MCF 10A (cell line): ENCODE results near the gene RBBP5. TPM values are rescaled to one million over a fixed set of nuclear protein-coding genes. Genes with fewer than 3 reads are reported as not detected.

Experiments
- BruUV-seq: library from RNA; stranded (reverse); fragments of 400-500 nt; replicated peaks from 2 replicates; lab custom pipeline; 2021; lab: Mats Ljungman, UMichigan
- CTCF ChIA-PET: fragments of 300-600 bp; sonication (Branson Sonifier 250); formaldehyde crosslinking; extraction: SDS; loops from one replicate; lab custom pipeline; 2021; ENCODE audit warnings: antibody characterized with exemption, inconsistent platforms; lab: Yijun Ruan, JAX
- POLR2A ChIA-PET: fragments of 300-600, 350-650 bp; sonication (Branson Sonifier 250); formaldehyde crosslinking; extraction: SDS; loops from one replicate; lab custom pipeline; 2020; ENCODE audit warnings: antibody characterized with exemption, inconsistent platforms; lab: Yijun Ruan, JAX
- DNase-seq: peaks from one replicate; pipeline ENCODE4 v3.0.0-alpha.2; 2018; ENCODE audit not compliant: unreplicated experiment
- H3K27ac Mint-ChIP-seq: one replicate; pipeline ENCODE4 v1.8.0; 2022; ENCODE audit warnings: mild to moderate bottlenecking, low read depth, mixed read lengths; ENCODE audit not compliant: unreplicated experiment
- H3K27me3 Mint-ChIP-seq: one replicate; pipeline ENCODE4 v1.8.0; 2022; ENCODE audit warnings: mixed read lengths; ENCODE audit not compliant: insufficient read depth, unreplicated experiment
- H3K36me3 Mint-ChIP-seq: one replicate; pipeline ENCODE4 v1.8.0; 2022; ENCODE audit warnings: mild to moderate bottlenecking, moderate library complexity, mixed read lengths; ENCODE audit not compliant: insufficient read depth, unreplicated experiment
- H3K4me1 Mint-ChIP-seq: one replicate; pipeline ENCODE4 v1.8.0; 2022; ENCODE audit warnings: mixed read lengths; ENCODE audit not compliant: insufficient read depth, unreplicated experiment
- H3K4me3 Mint-ChIP-seq: one replicate; pipeline ENCODE4 v1.8.0; 2022; ENCODE audit warnings: mild to moderate bottlenecking, moderate library complexity, mixed read lengths; ENCODE audit not compliant: unreplicated experiment
- H3K9me3 Mint-ChIP-seq: one replicate; pipeline ENCODE4 v1.8.0; 2022; ENCODE audit warnings: mixed read lengths; ENCODE audit not compliant: unreplicated experiment
- CTCF ChIP-seq: fragments of 200-600 bp; IDR thresholded peaks from one replicate; pipeline ENCODE4 v1.8.0; 2022; ENCODE audit warnings: antibody characterized with exemption, mild to moderate bottlenecking; ENCODE audit not compliant: unreplicated experiment
- intact Hi-C: fragments of 100-400 bp; cut with micrococcal nuclease; formaldehyde crosslinking; loops from 2 replicates; pipeline ENCODE4 v1.14.1; 2022
- total RNA-seq: library from RNA; stranded (reverse); gene quantifications from 2 replicates; pipeline ENCODE4 v1.2.3, GENCODE V29; 2022

Gene RBBP5
- total RNA-seq, 1 experiment from 2014 or later = 24.8 TPM

DNA sequence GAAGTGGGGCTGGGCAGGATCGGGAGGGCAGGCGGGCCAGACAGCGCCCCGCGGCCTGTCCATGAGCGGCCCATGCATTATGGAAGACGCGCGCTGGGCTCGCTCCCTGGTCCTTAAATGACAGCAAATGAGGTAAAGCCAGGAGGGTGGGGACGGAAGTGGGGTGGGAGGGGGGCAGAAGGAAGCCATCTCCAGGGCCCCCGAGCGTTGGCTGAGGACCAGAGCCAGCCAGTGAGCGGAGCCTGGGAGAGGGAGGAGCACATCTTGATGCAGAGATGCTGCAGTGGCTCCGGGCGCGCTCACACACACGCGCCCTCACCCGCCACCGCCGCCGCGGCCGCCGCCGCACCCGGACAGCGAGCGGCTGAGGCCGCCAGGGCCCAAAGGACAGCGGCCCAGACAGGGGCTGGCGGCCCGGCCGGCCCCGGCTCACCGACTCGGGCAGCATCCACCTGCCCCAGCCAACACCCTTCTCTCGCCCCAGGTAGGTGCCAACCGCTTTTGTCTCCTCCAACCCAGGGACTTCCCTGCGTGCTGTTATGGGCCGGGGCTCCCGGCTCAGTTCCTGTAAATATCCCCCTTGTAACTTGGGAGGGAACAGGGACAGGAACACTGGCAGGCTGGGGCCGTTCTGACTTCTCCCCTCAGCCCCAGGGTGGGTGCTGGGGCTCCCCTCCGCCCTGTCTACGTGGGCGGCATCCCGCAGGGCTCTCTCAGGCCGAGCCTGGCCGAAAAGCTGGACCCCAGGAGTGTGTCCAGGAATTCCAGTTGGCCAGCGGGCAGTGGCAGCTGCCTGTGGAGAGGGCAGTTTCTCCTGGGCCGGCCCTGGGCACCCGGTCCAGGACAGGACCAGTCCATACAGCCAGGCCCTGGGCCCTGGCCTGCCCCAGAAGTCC, 78.6 kb downstream of the RBBP5 start, which contains the start of gene CNTN2:
Gene CNTN2 (plus strand): TSS at position 302 of the 896 bp plus-strand sequence. CDS start 9,974 bp downstream, outside the sequence.
- no peak for TF ChIP-seq CTCF
- Mint-ChIP-seq H3K4me3 (no peak within 1 kb of the TSS), H3K4me1 (no peaks in the 10 kb centered on the region), H3K36me3 (no peaks in the 10 kb centered on the region), H3K27me3 (peaks cover 84% of the 10 kb centered on the region), H3K9me3 (no peaks in the 10 kb centered on the region), H3K27ac (no peak within 1 kb of the TSS)
- no TSS peak for BruUV-seq
- ChIA-PET POLR2A (no interaction called here), CTCF (interaction anchor here (0.6 to 7.7 kb wide), 3 partner anchors 10 to 21 kb away, joined by 3 to 72 read pairs (median 3); no protein-coding TSS in a partner anchor)
- DNase-seq = no peak
- intact Hi-C loops = no loop called here

GRCh38 chr1:205041998-205042910, 79.5 kb downstream of the RBBP5 start:
- Mint-ChIP-seq H3K27me3 (peaks cover 83% of the 10 kb centered on the region), H3K9me3 (no peaks in the 10 kb centered on the region), H3K36me3 (no peaks in the 10 kb centered on the region), H3K4me3 (no peak overlapping the region), H3K27ac (no peak overlapping the region), H3K4me1 (no peaks in the 10 kb centered on the region)
- ChIA-PET POLR2A (interaction anchor here (1.1 kb wide), 1 partner anchor 40 kb away, joined by 3 read pairs; no protein-coding TSS in a partner anchor), CTCF (interaction anchor here (0.5 to 7.7 kb wide), 2 partner anchors 19 to 21 kb away, joined by 4 to 72 read pairs; no protein-coding TSS in a partner anchor)
- intact Hi-C loops = no loop called here
- no TSS peak for BruUV-seq
- no peak for DNase-seq
- TF ChIP-seq CTCF = no peak

DNA sequence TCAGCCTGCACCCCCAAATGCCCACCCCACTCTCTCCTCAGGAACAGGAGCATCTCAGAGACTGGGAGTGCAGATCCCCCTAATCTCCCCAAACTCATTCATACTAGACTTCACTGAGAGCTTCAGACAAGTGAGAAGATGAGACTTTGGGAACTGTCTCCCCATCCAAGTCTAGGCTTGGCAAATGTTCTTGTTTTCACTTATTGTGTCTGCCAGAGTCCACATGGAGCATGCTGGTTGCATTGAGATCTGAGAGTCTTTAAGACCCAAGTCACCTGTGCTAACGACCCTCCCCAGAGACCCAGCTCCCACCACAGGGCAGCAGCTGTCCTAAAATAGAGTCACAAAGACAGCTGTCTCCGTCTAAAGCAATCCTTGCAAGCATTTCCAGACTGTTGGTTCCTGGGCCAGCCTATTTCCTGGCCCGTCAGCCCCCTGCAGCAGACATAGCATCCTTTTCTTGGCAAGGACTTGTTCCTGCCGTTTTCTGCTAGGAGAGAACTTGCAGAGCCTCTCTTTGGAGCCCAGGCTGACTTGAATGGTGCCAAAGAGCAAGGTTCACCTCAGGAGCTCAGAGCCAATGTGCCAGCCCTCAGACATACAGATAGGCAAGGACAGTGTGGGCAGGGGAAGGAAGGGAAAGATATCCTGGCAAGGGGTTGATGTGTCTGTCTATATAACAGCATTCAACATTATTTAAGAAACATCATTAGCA, 80.6 kb downstream of the RBBP5 start:
- POLR2A ChIA-PET = interaction anchor here (0.6 to 1.1 kb wide), 4 partner anchors 10 to 45 kb away, joined by 3 read pairs; no protein-coding TSS in a partner anchor
- CTCF ChIA-PET = interaction anchor here (0.6 to 7.7 kb wide), 8 partner anchors 12 to 591 kb away, joined by 3 to 72 read pairs (median 4); partner anchors contain the start of gene ELK4
- Mint-ChIP-seq H3K4me3 (no peak overlapping the region), H3K4me1 (no peaks in the 10 kb centered on the region), H3K27ac (no peak overlapping the region), H3K27me3 (peaks cover 82% of the 10 kb centered on the region), H3K36me3 (no peaks in the 10 kb centered on the region), H3K9me3 (no peaks in the 10 kb centered on the region)
- intact Hi-C loops = no loop called here
- DNase-seq = no peak
- no TSS peak for BruUV-seq
- TF ChIP-seq CTCF = no peak
